HEK293T (cell line): ENCODE results near the gene TTLL4.

Experiments used
- CTCF ChIA-PET: fragments of 350-600 bp; formaldehyde crosslinking; extraction: SDS; loops from one replicate; lab custom pipeline; 2021; ENCODE audit warnings: antibody characterized with exemption, inconsistent platforms; lab: Yijun Ruan, JAX
- POLR2A ChIA-PET: fragments of 350-600 bp; formaldehyde crosslinking; extraction: SDS; loops from one replicate; lab custom pipeline; 2020; ENCODE audit warnings: antibody characterized with exemption, inconsistent platforms; lab: Yijun Ruan, JAX
- DNase-seq: peaks from one replicate; pipeline ENCODE4 v3.0.0; 2012; ENCODE audit warnings: mixed read lengths; ENCODE audit errors: extremely low spot score
- ARNT ChIP-seq: fragments of 450-650 bp; IDR thresholded peaks from 2 replicates; pipeline ENCODE4 v1.6.1; 2017; ENCODE audit warnings: mild to moderate bottlenecking
- BHLHE40 ChIP-seq: fragments of 450-650 bp; IDR thresholded peaks from 2 replicates; pipeline ENCODE4 v1.6.1; 2016; ENCODE audit warnings: mild to moderate bottlenecking, moderate library complexity, borderline replicate concordance
- CTBP1 ChIP-seq: fragments of 450-650 bp; IDR thresholded peaks from 2 replicates; pipeline ENCODE4 v1.6.1; 2016; ENCODE audit warnings: borderline replicate concordance
- ELF4 ChIP-seq: fragments of 450-650 bp; IDR thresholded peaks from 2 replicates; pipeline ENCODE4 v1.6.1; 2017; ENCODE audit warnings: antibody characterized with exemption
- FOXA1 ChIP-seq: fragments of 450-650 bp; IDR thresholded peaks from 2 replicates; pipeline ENCODE4 v1.6.1; 2016; ENCODE audit warnings: mild to moderate bottlenecking
- FOXK2 ChIP-seq: fragments of 450-650 bp; IDR thresholded peaks from 2 replicates; pipeline ENCODE4 v1.6.1; 2016; ENCODE audit warnings: mild to moderate bottlenecking
- FOXM1 ChIP-seq: fragments of 450-650 bp; IDR thresholded peaks from 2 replicates; pipeline ENCODE4 v1.6.1; 2017; ENCODE audit warnings: mild to moderate bottlenecking, borderline replicate concordance
- HDGF ChIP-seq: fragments of 450-650 bp; IDR thresholded peaks from 2 replicates; pipeline ENCODE4 v1.6.1; 2017; ENCODE audit warnings: antibody characterized with exemption, borderline replicate concordance
- L3MBTL2 ChIP-seq: fragments of 450-650 bp; conservative IDR thresholded peaks from 2 replicates; pipeline ENCODE4 v1.6.1; 2016; ENCODE audit warnings: mild to moderate bottlenecking
- LEF1 ChIP-seq: fragments of 450-650 bp; IDR thresholded peaks from 2 replicates; pipeline ENCODE4 v1.6.1; 2017; ENCODE audit warnings: mild to moderate bottlenecking, borderline replicate concordance
- NFRKB ChIP-seq: fragments of 450-650 bp; IDR thresholded peaks from 2 replicates; pipeline ENCODE4 v1.6.1; 2016; ENCODE audit warnings: mild to moderate bottlenecking, moderate library complexity
- PKNOX1 ChIP-seq: fragments of 450-650 bp; IDR thresholded peaks from 2 replicates; pipeline ENCODE4 v1.6.1; 2016
- SP1 ChIP-seq: fragments of 450-650 bp; IDR thresholded peaks from 2 replicates; pipeline ENCODE4 v1.6.1; 2017
- SUZ12 ChIP-seq: fragments of 450-650 bp; IDR thresholded peaks from 2 replicates; pipeline ENCODE4 v1.6.1; 2016; ENCODE audit warnings: mild to moderate bottlenecking
- TARDBP ChIP-seq: fragments of 450-650 bp; IDR thresholded peaks from 2 replicates; pipeline ENCODE4 v1.6.1; 2016
- ZNF384 ChIP-seq: fragments of 450-650 bp; IDR thresholded peaks from 2 replicates; pipeline ENCODE4 v1.6.1; 2016

The TTLL4 gene

GRCh38 chr2:218733171-218734021 lies 22.8 kb downstream of the TTLL4 start:
- DNase-seq, result no peak

GRCh38 chr2:218734190-218734975 lies 23.7 kb downstream of the TTLL4 start:
- ChIA-PET CTCF (no interaction called here), POLR2A (no interaction called here)
- TF ChIP-seq TARDBP (no peak), ARNT (no peak), LEF1 (no peak), L3MBTL2 (no peak), ZNF384 (no peak), SP1 (no peak), FOXM1 (no peak), FOXA1 (no peak), CTBP1 (no peak), HDGF (no peak), FOXK2 (no peak), NFRKB (no peak), SUZ12 (no peak), ELF4 (no peak), PKNOX1 (no peak), BHLHE40 (no peak)
- no peak for DNase-seq

More at GRCh38 chr2:218733171-218734021, 22.8 kb downstream of the TTLL4 start:
- ChIA-PET CTCF (no interaction called here), POLR2A (no interaction called here)
- TF ChIP-seq HDGF, result no peak
- no peak for TF ChIP-seq PKNOX1
- TF ChIP-seq LEF1, result no peak
- no peak for TF ChIP-seq ARNT
- no peak for TF ChIP-seq FOXA1
- TF ChIP-seq ZNF384, result no peak
- no peak for TF ChIP-seq L3MBTL2
- no peak for TF ChIP-seq CTBP1
- no peak for TF ChIP-seq TARDBP
- no peak for TF ChIP-seq FOXM1
- no peak for TF ChIP-seq ELF4
- no peak for TF ChIP-seq SUZ12

- POLR2A ChIA-PET, result interaction anchor here (1.5 kb wide), 1 partner anchor 14 kb away, joined by 4 read pairs; no protein-coding TSS in a partner anchor
- CTCF ChIA-PET, result interaction anchor here (1.2 kb wide), 1 partner anchor 26 kb away, joined by 4 read pairs; no protein-coding TSS in a partner anchor
Measured at GRCh38 chr2:218736531-218736930, 25.9 kb downstream of the TTLL4 start.

GRCh38 chr2:218743068-218743467 lies 32.4 kb downstream of the TTLL4 start:
- DNase-seq, result no peak
- ChIA-PET POLR2A (no interaction called here), CTCF (no interaction called here)
- TF ChIP-seq CTBP1 (no peak), BHLHE40 (no peak), ARNT (no peak), SUZ12 (no peak), FOXM1 (no peak), ZNF384 (no peak), L3MBTL2 (no peak), NFRKB (no peak), HDGF (no peak), ELF4 (no peak), TARDBP (no peak), LEF1 (no peak), FOXK2 (no peak), SP1 (no peak), PKNOX1 (no peak), FOXA1 (no peak)

More at GRCh38 chr2:218736531-218736930, 25.9 kb downstream of the TTLL4 start:
- TF ChIP-seq PKNOX1, result no peak
- TF ChIP-seq CTBP1, result no peak
- no peak for TF ChIP-seq FOXA1
- TF ChIP-seq BHLHE40, result no peak
- TF ChIP-seq HDGF, result no peak
- DNase-seq, result no peak

GRCh38 chr2:218744615-218745014 lies 34.0 kb downstream of the TTLL4 start:
- CTCF ChIA-PET, result no interaction called here
- POLR2A ChIA-PET, result no interaction called here
- no peak for DNase-seq
- TF ChIP-seq TARDBP (no peak), LEF1 (no peak), FOXA1 (no peak), BHLHE40 (no peak), ARNT (no peak), CTBP1 (no peak), SP1 (no peak), L3MBTL2 (no peak), FOXK2 (no peak), NFRKB (no peak), PKNOX1 (no peak), HDGF (no peak), ELF4 (no peak), SUZ12 (no peak), ZNF384 (no peak), FOXM1 (no peak)
